Measurements from ENCODE around the gene CMTM5.

The CMTM5 gene

GRCh38 chr14:23345987-23346692 is 30.7 kb upstream of the CMTM5 start:
- no peaks in the 10 kb centered on the region for H3K9me3 Mint-ChIP-seq
- peaks cover 12% of the 10 kb centered on the region for H3K4me1 Mint-ChIP-seq
- peaks cover 13% of the 10 kb centered on the region for H3K27me3 Mint-ChIP-seq (ENCODE audit: low read depth)
- H3K36me3 Mint-ChIP-seq (ENCODE audit: low read depth): peaks cover 7% of the 10 kb centered on the region
- TF ChIP-seq CTCF (IDR thresholded peaks at IDR 0.05; ENCODE audit: unreplicated experiment in 3 of 3): no peak
- peak overlapping the region in 1 of 3 experiments; percentile 34 for H3K27ac Mint-ChIP-seq
- H3K4me3 Mint-ChIP-seq: no peak overlapping the region

- no peak for TF ChIP-seq CTCF (IDR thresholded peaks at IDR 0.05; ENCODE audit: unreplicated experiment in 3 of 3)
- H3K27me3 Mint-ChIP-seq (ENCODE audit: low read depth): peaks cover 13% of the 10 kb centered on the region
- H3K9me3 Mint-ChIP-seq: no peaks in the 10 kb centered on the region
- no peak overlapping the region for H3K4me3 Mint-ChIP-seq
- peaks cover 9% of the 10 kb centered on the region for H3K36me3 Mint-ChIP-seq (ENCODE audit: low read depth)
- peaks cover 16% of the 10 kb centered on the region for H3K4me1 Mint-ChIP-seq
- no peak overlapping the region for H3K27ac Mint-ChIP-seq
Observed at GRCh38 chr14:23346693-23347405, 30.0 kb upstream of the CMTM5 start.

GRCh38 chr14:23347406-23348296 is 29.2 kb upstream of the CMTM5 start:
- no peaks in the 10 kb centered on the region for H3K9me3 Mint-ChIP-seq
- H3K4me1 Mint-ChIP-seq: peaks cover 16% of the 10 kb centered on the region
- H3K4me3 Mint-ChIP-seq: no peak overlapping the region
- peaks cover 9% of the 10 kb centered on the region for H3K36me3 Mint-ChIP-seq (ENCODE audit: low read depth)
- TF ChIP-seq CTCF (IDR thresholded peaks at IDR 0.05; ENCODE audit: unreplicated experiment in 3 of 3): no peak
- H3K27ac Mint-ChIP-seq: no peak overlapping the region
- peaks cover 8% of the 10 kb centered on the region for H3K27me3 Mint-ChIP-seq (ENCODE audit: low read depth)

GRCh38 chr14:23348297-23348655 is 28.6 kb upstream of the CMTM5 start:
- TF ChIP-seq CTCF (IDR thresholded peaks at IDR 0.05; ENCODE audit: unreplicated experiment in 3 of 3): no peak
- Mint-ChIP-seq H3K36me3 (ENCODE audit: low read depth) (peaks cover 9% of the 10 kb centered on the region), H3K9me3 (no peaks in the 10 kb centered on the region), H3K4me1 (peaks cover 22% of the 10 kb centered on the region), H3K27ac (no peak overlapping the region), H3K4me3 (no peak overlapping the region), H3K27me3 (ENCODE audit: low read depth) (peaks cover 8% of the 10 kb centered on the region)

GRCh38 chr14:23349156-23349845 is 27.5 kb upstream of the CMTM5 start:
- H3K4me3 Mint-ChIP-seq: peak overlapping the region; percentile 26 to 83 (median 57)
- no peak for TF ChIP-seq CTCF (IDR thresholded peaks at IDR 0.05; ENCODE audit: unreplicated experiment in 3 of 3)
- peaks cover 9% of the 10 kb centered on the region for H3K36me3 Mint-ChIP-seq (ENCODE audit: low read depth)
- peaks cover 32% of the 10 kb centered on the region for H3K4me1 Mint-ChIP-seq
- no peak overlapping the region for H3K27ac Mint-ChIP-seq
- H3K27me3 Mint-ChIP-seq (ENCODE audit: low read depth): peaks cover 8% of the 10 kb centered on the region
- H3K9me3 Mint-ChIP-seq: no peaks in the 10 kb centered on the region

Data from nephron (organoid).